IPS-11a (cell line): ENCODE results near the gene TAP1.
A peak's percentile ranks its signal among the peaks of the same experiment; 100 is the strongest.
"Not testable (repeated sequence)": the region's sequence is repeated elsewhere in the genome, so short reads cannot be mapped to it uniquely, and the experiment has no call there.

Experiments used
- H3K4me3 ChIP-seq: one replicate; pipeline ENCODE4 v1.5.1; 2013; ENCODE audit warnings: low read depth, low read length, control low read depth

TAP1 gene

DNA sequence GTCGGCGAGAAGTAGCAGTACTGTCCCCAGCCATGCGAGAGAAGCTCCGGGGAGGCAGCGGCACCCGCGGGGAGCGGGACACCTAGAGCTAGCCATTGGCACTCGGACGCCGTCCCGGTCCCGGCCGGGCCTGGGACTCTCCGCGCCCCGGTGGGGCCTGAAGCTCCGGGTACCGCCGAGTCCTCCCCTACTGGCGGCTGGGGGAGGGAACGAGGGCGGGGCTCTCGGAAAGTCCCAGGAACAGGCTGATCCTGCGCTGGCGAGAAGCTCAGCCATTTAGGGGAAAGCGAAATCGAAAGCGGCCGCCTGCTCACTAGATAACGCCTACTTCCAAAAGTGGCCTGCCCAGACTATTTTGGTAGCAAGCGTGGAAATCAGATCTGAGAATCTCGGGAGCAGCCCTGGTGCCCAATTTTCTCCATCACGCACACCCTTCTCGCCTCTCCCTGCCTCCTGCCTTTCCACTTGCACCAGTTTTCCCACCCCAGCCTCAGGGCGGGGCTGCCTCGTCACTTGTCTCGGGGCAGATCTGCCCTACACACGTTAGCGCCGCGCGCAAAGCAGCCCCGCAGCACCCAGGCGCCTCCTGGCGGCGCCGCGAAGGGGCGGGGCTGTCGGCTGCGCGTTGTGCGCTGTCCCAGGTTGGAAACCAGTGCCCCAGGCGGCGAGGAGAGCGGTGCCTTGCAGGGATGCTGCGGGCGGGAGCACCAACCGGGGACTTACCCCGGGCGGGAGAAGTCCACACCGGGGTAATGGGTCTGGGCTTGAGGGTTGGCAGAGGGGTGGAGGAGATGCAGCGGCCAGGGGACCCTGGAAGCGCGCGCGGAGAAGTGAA lies at the start of gene TAP1, which contains the start of gene PSMB9:
TSS of gene TAP1 (minus strand) at position 164 of the 835 bp plus-strand sequence. CDS start at position 96, 68 bp downstream.
TSS of gene PSMB9 (plus strand) at position 652 of the 835 bp plus-strand sequence. CDS start at position 690, 38 bp downstream.
- H3K4me3 ChIP-seq, result peak within 1 kb of the TSS; percentile 75

- peak overlapping the region; percentile 87 for H3K4me3 ChIP-seq
These were observed 41.5 kb upstream of the TAP1 start for GRCh38 chr6:32895006-32895345.

DNA sequence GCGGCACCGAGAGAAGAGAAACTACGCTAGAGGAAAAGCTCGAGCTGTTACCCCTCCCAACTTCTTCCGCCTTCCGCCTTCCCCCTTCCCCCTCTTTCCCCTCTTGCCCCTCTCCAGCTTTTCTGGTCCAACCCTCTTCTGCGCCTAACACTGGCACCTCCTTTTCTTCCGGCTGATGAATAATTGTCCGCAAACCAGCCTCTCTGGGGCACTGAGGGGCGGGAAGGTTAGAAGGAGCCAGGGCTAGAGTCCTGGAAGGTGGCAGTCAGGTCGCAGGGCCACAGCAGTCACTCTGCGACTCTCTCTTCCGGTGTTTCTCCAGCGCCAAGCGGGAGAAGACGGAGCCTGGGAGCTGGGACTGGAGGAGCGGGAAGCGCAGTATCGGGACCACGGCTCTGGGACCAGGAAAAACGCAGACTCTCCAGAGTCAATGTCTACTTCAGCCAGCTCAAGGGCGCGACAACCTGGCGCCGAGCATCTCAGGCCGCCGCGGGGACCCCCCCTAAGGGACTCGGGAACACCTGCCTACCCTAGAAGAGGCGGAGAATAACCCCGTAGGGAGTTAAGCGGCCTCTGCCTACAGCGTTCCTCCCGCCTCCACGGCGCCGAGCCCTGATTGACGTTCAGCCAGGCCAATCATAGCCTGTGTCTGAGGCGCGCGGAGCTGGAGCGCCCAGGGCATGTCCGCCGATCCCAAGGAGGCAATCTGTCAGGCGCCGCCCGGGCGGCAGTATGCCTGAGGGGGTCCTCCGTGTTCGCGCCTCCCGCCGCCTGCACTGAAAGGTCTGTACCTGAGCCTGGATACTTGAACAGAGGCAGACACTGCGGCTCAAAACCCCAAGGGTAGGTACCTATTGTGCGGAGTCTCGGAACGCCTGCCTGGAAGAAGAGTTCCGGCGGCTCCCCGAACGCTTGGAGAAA lies 40.8 kb upstream of the TAP1 start:
- H3K4me3 ChIP-seq, result peak overlapping the region; percentile 87

- H3K4me3 ChIP-seq, result no peak overlapping the region
These were observed 37.3 kb upstream of the TAP1 start for GRCh38 chr6:32890831-32891230.

- no peak overlapping the region for H3K4me3 ChIP-seq
These were observed 36.0 kb upstream of the TAP1 start for GRCh38 chr6:32889533-32889932.

GRCh38 chr6:32888576-32888975 lies 35.1 kb upstream of the TAP1 start:
- H3K4me3 ChIP-seq, result no peak overlapping the region

GRCh38 chr6:32887616-32888015 lies 34.1 kb upstream of the TAP1 start:
- no peak overlapping the region for H3K4me3 ChIP-seq

DNA sequence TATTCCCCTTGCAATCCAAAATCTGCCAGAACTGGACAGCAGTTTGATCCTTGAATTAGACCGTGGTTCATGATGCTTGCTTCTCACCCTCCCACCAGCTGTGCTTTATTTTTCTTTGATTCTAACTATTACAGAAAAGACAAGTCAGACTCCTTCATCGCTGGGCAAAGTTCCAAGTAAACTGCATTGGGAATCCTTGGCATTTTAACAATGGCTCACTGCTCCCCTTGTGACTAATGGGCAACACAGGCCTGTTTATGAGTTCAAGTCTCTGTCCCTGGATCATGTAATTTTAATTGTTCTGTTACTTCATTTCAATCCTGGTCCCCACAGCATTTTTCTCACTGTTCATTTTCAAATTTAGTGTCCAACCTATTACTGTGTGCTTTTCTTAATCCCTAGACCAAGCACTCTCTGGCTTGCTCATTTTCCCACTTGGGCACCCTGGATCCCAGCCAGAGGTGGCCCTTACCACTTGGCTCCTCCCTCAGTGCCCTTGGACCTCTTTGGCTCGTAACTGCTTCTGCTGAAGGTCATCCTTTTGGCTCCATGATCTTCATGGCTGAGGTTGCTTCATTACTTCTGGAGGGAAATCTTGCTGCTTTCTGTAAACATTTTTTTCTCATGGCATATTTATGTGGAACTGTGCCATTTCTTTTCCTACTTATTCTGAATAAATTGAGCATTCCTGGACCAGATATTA lies 33.3 kb upstream of the TAP1 start:
- H3K4me3 ChIP-seq, result no peak overlapping the region

DNA sequence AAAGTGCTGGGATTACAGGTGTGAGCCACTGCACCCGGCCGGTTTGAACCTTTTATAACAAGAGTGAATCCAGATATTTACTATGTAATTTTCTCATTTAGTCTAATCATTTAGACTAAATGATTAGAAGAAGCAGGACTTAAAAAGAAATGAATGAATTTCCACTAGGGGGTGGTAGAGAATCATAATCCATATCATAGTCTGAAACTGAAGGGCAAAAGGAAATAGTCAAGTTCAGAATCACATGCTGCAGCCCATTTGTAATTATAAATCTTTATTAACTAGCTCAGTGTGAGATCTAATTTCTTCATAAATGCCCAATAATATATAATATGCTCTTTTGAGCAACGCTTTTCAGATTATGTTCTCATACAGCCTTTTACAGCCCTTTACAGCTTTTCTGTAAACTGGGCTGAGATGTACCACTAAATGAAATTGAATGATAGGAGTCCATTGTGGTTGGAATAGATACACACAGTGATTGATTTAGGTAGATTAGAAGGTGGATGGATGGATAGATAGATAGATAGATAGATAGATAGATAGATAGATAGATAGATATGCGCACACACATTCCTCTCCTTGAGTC lies 32.3 kb upstream of the TAP1 start:
- H3K4me3 ChIP-seq, result no peak overlapping the region

GRCh38 chr6:32883789-32884188 lies 30.3 kb upstream of the TAP1 start:
- no peak overlapping the region for H3K4me3 ChIP-seq

- no peak overlapping the region for H3K4me3 ChIP-seq
These were observed 29.4 kb upstream of the TAP1 start for GRCh38 chr6:32882879-32883250.

GRCh38 chr6:32880962-32881361 lies 27.5 kb upstream of the TAP1 start:
- H3K4me3 ChIP-seq, result not testable (repeated sequence)

DNA sequence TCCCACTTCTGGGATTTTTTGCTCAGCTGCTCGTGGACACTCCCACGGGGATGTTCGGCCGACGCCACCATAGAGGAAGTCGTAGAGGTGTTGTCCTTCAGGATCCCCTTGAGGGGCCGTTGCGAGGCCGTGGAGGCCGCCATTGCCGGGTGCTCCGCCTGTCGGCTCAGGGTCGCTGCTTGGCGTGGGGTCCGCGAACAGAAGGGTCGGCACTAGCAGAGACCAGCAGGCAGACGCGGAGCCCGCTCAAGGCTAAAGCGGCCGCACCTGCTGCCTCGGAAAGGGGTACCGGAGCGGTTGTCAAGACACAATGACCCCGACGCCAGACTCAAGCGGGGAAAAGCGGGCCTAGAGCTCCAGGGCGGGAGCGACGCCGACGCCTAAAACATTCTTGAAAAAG lies 26.2 kb upstream of the TAP1 start:
- H3K4me3 ChIP-seq, result no peak overlapping the region

- no peak overlapping the region for H3K4me3 ChIP-seq
These were observed 23.1 kb upstream of the TAP1 start for GRCh38 chr6:32876603-32877002.

- H3K4me3 ChIP-seq, result not testable (repeated sequence)
These were observed 20.4 kb upstream of the TAP1 start for GRCh38 chr6:32873947-32874346.

DNA sequence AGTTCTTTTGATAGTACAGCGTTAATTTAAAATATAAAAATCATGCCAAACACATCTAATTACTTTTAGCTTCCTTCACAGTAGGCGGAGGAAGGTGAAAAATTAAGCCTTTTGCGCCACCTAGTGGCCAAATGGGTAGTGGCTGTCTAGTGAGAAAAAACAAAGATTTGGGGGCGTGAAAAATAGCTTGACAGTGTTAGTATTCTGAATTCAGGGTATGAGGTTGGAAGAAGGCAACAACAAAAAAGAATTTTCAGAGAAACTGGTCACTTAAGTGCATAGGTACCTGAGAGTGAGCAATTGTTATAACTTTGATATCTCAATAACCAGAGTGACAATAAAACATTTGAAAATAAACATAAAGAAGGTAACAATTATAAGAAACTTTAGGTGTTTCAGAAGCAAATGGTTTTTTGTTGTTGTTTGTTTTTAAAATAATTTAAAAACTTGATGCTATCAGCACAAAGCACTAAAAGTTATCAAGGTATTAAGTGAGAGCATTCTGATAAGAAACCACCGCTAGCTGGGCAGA lies 14.8 kb upstream of the TAP1 start:
- H3K4me3 ChIP-seq, result no peak overlapping the region

GRCh38 chr6:32867554-32868256 lies 14.2 kb upstream of the TAP1 start:
- H3K4me3 ChIP-seq, result no peak overlapping the region

DNA sequence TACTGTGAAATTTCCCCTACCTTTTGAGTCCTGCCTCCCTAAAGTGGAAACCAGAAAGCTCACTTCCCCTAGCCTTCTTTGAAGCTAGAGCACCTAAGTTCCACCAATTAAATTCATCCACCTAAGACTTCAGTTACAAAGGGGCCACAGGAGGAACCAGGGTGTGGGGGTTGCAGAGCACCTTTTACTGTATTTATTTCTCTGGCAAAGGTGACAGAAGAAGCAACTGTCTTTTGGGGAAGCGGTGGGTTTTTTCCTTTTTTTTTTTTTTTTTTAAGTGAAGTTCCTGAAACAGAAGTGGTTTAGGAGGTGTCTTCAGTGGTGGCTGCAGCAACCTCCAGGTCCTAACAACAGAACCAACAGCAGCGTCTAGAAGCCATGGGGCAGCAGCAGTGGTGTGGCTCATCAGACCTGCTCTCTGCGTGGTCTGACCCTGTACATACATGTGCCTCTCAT lies 13.5 kb upstream of the TAP1 start:
- no peak overlapping the region for H3K4me3 ChIP-seq

GRCh38 chr6:32865724-32866443 lies 12.4 kb upstream of the TAP1 start:
- no peak overlapping the region for H3K4me3 ChIP-seq
